BE2C (cell line): ENCODE results near the gene PIANP.

Experiments used
- DNase-seq: peaks from one replicate; pipeline ENCODE4 v3.0.0-alpha.2; 2020
- H3K27me3 ChIP-seq: fragments of 250-450 bp; sonication (Bioruptor Pico); 2 replicates; pipeline ENCODE4 v1.5.1; 2020; ENCODE audit warnings: mild to moderate bottlenecking
- H3K36me3 ChIP-seq: fragments of 250-450 bp; sonication (Bioruptor Pico); 2 replicates; pipeline ENCODE4 v1.5.1; 2020; ENCODE audit warnings: mild to moderate bottlenecking
- H3K4me1 ChIP-seq: fragments of 250-450 bp; sonication (Bioruptor Pico); 2 replicates; pipeline ENCODE4 v1.5.1; 2020
- H3K4me3 ChIP-seq: 2 replicates; pipeline ENCODE4 v1.5.1; 2011; ENCODE audit warnings: low read depth, low read length
- H3K9me3 ChIP-seq: fragments of 250-450 bp; sonication (Bioruptor Pico); 2 replicates; pipeline ENCODE4 v1.5.1; 2020
- TF ChIP-seq, protein P1 (sequence below): IDR thresholded peaks from 2 replicates; pipeline ENCODE4 v1.5.1; 2012; ENCODE audit warnings: mild to moderate bottlenecking, low read depth, low read length

The PIANP gene

DNA sequence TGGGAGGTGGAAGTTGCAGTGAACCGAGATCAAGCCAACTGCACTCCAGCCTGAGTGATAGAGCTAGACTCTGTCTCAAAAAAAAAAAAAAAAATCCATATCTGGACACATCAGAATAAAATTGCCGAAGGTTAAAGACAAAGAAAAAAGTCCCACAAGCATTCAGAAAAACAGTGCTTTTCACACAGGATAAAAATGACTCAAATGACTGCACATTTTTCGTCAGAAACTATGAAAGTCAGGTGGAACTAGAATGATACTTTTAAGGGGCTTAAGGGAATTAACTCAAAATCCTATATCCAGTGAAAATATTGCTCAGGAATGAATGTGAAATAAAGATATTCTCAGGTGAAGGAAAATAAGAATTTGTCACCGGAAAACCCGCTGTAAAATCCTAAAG, 36.1 kb upstream of the PIANP start:
- Histone ChIP-seq H3K4me1 (peaks cover 3% of the 10 kb centered on the region), H3K27me3 (no peaks in the 10 kb centered on the region), H3K36me3 (no peaks in the 10 kb centered on the region; the same call in 1 of the 2 replicates), H3K4me3 (no peak overlapping the region), H3K9me3 (no peaks in the 10 kb centered on the region)
- TF ChIP-seq, protein P1, sequence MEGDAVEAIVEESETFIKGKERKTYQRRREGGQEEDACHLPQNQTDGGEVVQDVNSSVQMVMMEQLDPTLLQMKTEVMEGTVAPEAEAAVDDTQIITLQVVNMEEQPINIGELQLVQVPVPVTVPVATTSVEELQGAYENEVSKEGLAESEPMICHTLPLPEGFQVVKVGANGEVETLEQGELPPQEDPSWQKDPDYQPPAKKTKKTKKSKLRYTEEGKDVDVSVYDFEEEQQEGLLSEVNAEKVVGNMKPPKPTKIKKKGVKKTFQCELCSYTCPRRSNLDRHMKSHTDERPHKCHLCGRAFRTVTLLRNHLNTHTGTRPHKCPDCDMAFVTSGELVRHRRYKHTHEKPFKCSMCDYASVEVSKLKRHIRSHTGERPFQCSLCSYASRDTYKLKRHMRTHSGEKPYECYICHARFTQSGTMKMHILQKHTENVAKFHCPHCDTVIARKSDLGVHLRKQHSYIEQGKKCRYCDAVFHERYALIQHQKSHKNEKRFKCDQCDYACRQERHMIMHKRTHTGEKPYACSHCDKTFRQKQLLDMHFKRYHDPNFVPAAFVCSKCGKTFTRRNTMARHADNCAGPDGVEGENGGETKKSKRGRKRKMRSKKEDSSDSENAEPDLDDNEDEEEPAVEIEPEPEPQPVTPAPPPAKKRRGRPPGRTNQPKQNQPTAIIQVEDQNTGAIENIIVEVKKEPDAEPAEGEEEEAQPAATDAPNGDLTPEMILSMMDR = no peak
- DNase-seq = no peak

GRCh38 chr12:6735448-6736191, 35.0 kb upstream of the PIANP start:
- TF ChIP-seq, protein P1 = peak; percentile 88
- Histone ChIP-seq H3K36me3 (peaks cover 8% of the 10 kb centered on the region), H3K9me3 (no peaks in the 10 kb centered on the region), H3K27me3 (no peaks in the 10 kb centered on the region), H3K4me1 (peaks cover 3% of the 10 kb centered on the region), H3K4me3 (no peak overlapping the region)
- peak; percentile 72 for DNase-seq

DNA sequence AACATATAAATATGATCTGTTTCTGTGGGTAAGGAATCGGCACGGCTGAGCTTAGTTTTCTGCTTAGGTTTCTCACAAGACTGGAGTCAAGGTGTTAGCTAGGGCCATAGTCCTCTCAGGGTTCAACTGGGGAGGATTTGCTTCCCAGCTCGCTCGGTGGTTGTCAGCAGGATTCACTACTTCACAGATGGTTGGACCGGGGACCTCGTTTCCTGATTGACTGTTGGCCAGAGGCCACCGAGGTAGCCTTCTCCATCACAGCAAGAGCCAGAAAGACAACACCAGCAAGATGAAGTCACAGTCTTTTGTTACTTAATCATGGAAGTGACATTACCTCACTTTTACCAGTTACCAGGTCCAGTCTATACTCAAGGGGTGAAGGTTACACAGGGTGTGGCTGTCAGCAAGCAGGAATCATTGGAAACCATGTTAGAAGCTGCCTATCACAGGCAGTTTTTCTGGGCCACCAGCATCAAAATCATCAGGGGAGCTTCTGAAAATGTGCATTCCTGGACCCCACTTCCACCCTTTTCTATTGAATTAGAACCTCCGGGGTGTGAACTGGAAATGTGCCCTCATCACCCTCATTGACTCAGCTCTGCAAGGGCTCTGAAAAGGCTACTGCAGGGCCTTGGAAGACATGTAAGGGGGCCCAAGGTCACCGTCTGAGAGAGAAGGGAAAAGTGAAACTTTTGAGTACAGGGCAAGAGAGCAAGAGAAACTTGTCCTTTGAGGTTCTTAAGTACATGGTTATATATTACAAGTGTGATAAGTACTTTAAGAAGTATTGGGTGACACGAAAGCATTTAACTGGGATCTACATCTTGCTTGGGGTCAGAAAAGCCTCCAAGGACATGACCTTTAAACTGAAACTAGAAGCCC, 34.1 kb upstream of the PIANP start:
- TF ChIP-seq, protein P1 = no peak
- Histone ChIP-seq H3K4me3 (no peak overlapping the region), H3K36me3 (peaks cover 17% of the 10 kb centered on the region), H3K9me3 (no peaks in the 10 kb centered on the region), H3K4me1 (peaks cover 3% of the 10 kb centered on the region), H3K27me3 (no peaks in the 10 kb centered on the region)
- no peak for DNase-seq

GRCh38 chr12:6730169-6730568, 29.6 kb upstream of the PIANP start:
- Histone ChIP-seq H3K9me3 (no peaks in the 10 kb centered on the region), H3K4me1 (no peaks in the 10 kb centered on the region), H3K27me3 (no peaks in the 10 kb centered on the region), H3K4me3 (no peak overlapping the region), H3K36me3 (peaks cover 28% of the 10 kb centered on the region)
- TF ChIP-seq, protein P1 = no peak
- DNase-seq = no peak

DNA sequence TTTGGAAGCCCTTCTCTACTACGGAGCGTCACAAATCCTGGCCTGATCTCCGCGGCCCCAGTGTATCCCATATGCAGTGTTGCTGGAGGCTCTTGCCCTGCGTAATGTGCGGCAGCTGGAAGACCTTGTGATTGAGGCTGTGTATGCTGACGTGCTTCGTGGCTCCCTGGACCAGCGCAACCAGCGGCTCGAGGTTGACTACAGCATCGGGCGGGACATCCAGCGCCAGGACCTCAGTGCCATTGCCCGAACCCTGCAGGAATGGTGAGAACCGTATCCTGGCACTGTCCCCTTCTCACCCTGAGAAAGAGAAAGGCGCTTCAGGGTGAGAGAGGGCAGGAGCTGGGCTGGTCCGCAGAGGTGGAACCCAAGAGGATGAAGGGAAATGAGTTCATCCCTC, 28.6 kb upstream of the PIANP start:
- peaks cover 28% of the 10 kb centered on the region for H3K36me3 ChIP-seq
- H3K27me3 ChIP-seq = no peaks in the 10 kb centered on the region
- no peaks in the 10 kb centered on the region for H3K4me1 ChIP-seq
- H3K9me3 ChIP-seq = no peaks in the 10 kb centered on the region
- DNase-seq = no peak
- H3K4me3 ChIP-seq = no peak overlapping the region
- TF ChIP-seq, protein P1 = no peak

GRCh38 chr12:6725350-6725749, 24.7 kb upstream of the PIANP start:
- Histone ChIP-seq H3K27me3 (no peaks in the 10 kb centered on the region), H3K9me3 (no peaks in the 10 kb centered on the region), H3K36me3 (peaks cover 17% of the 10 kb centered on the region), H3K4me3 (no peak overlapping the region), H3K4me1 (no peaks in the 10 kb centered on the region)
- DNase-seq = no peak
- TF ChIP-seq, protein P1 = no peak
